Astrocyte (in vitro differentiated cells and primary cell): ENCODE data around the gene CDNF. TPM values are rescaled to one million over a fixed set of nuclear protein-coding genes. Genes with fewer than 3 reads are reported as not detected.

Experiments
- DNase-seq: peaks from one replicate; pipeline ENCODE4 v3.0.0-alpha.2; 2010; ENCODE audit warnings: low read depth
- FAIRE-seq: peaks from 2 replicates; lab custom pipeline; 2011; peaks lifted over from hg19 to GRCh38; lab: Jason Lieb, UNC
- H2AFZ ChIP-seq: 2 replicates; pipeline ENCODE4 v1.6.0; 2012; ENCODE audit warnings: low read depth, low read length, inconsistent platforms
- H3K27ac ChIP-seq: 2 replicates; pipeline ENCODE4 v1.5.1; 2011; ENCODE audit warnings: low read depth, low read length, inconsistent platforms
- H3K27me3 ChIP-seq: 2 replicates; pipeline ENCODE4 v1.6.0; 2011; ENCODE audit warnings: low read length, inconsistent platforms; ENCODE audit not compliant: insufficient read depth
- H3K36me3 ChIP-seq: 2 replicates; pipeline ENCODE4 v1.5.1; 2011; ENCODE audit warnings: low read length, inconsistent platforms; ENCODE audit not compliant: insufficient read depth
- H3K4me1 ChIP-seq: 2 replicates; pipeline ENCODE4 v1.5.1; 2011; ENCODE audit warnings: low read length, inconsistent platforms; ENCODE audit not compliant: insufficient read depth
- H3K4me2 ChIP-seq: 2 replicates; pipeline ENCODE4 v1.6.0; 2012; ENCODE audit warnings: low read length, inconsistent platforms
- H3K4me3 ChIP-seq: 2 replicates; pipeline ENCODE4 v1.5.1; 2011; ENCODE audit warnings: low read depth, mild to moderate bottlenecking, low read length, inconsistent platforms; ENCODE audit not compliant: insufficient read depth
- H3K79me2 ChIP-seq: 2 replicates; pipeline ENCODE4 v1.6.0; 2012; ENCODE audit warnings: mild to moderate bottlenecking, low read length, inconsistent platforms; ENCODE audit not compliant: insufficient read depth
- H3K9ac ChIP-seq: 2 replicates; pipeline ENCODE4 v1.6.0; 2012; ENCODE audit warnings: mild to moderate bottlenecking, low read length, inconsistent platforms
- H3K9me3 ChIP-seq: 2 replicates; pipeline ENCODE4 v1.5.1; 2012; ENCODE audit warnings: low read depth, mild to moderate bottlenecking, low read length, inconsistent platforms; ENCODE audit not compliant: insufficient read depth
- H4K20me1 ChIP-seq: 2 replicates; pipeline ENCODE4 v1.6.0; 2012; ENCODE audit warnings: low read length, inconsistent platforms; ENCODE audit not compliant: insufficient read depth
- H3K27ac Mint-ChIP-seq: one replicate; pipeline ENCODE4 v1.8.0; 2021; ENCODE audit warnings: mild to moderate bottlenecking, mixed read lengths; ENCODE audit not compliant: unreplicated experiment
- H3K27me3 Mint-ChIP-seq: one replicate; pipeline ENCODE4 v1.8.0; 2021; ENCODE audit warnings: low read depth, mixed read lengths; ENCODE audit not compliant: unreplicated experiment
- H3K36me3 Mint-ChIP-seq: one replicate; pipeline ENCODE4 v1.8.0; 2021; ENCODE audit warnings: low read depth, mixed read lengths; ENCODE audit not compliant: unreplicated experiment
- H3K4me1 Mint-ChIP-seq: one replicate; pipeline ENCODE4 v1.8.0; 2021; ENCODE audit warnings: low read depth, mixed read lengths; ENCODE audit not compliant: unreplicated experiment
- H3K4me3 Mint-ChIP-seq: one replicate; pipeline ENCODE4 v1.8.0; 2021; ENCODE audit warnings: mild to moderate bottlenecking, moderate library complexity, mixed read lengths; ENCODE audit not compliant: unreplicated experiment
- H3K9me3 Mint-ChIP-seq: one replicate; pipeline ENCODE4 v1.8.0; 2021; ENCODE audit warnings: mild to moderate bottlenecking, mixed read lengths; ENCODE audit not compliant: unreplicated experiment
- CTCF ChIP-seq: IDR thresholded peaks from 2 replicates; pipeline ENCODE4 v1.5.1; 2011; ENCODE audit warnings: low read depth, mild to moderate bottlenecking, inconsistent platforms, low read length, moderate library complexity; ENCODE audit not compliant: insufficient read depth
- EZH2 ChIP-seq: IDR thresholded peaks from 2 replicates; pipeline ENCODE4 v1.6.1; 2012; ENCODE audit warnings: mild to moderate bottlenecking, low read length, inconsistent platforms; ENCODE audit not compliant: insufficient read depth
- total RNA-seq: library from RNA; stranded (reverse); gene quantifications from 2 replicates; pipeline ENCODE4 v1.2.1, GENCODE V29; 2021

Gene CDNF
- total RNA-seq, 1 donor from 2014 or later: 1.4 TPM

DNA sequence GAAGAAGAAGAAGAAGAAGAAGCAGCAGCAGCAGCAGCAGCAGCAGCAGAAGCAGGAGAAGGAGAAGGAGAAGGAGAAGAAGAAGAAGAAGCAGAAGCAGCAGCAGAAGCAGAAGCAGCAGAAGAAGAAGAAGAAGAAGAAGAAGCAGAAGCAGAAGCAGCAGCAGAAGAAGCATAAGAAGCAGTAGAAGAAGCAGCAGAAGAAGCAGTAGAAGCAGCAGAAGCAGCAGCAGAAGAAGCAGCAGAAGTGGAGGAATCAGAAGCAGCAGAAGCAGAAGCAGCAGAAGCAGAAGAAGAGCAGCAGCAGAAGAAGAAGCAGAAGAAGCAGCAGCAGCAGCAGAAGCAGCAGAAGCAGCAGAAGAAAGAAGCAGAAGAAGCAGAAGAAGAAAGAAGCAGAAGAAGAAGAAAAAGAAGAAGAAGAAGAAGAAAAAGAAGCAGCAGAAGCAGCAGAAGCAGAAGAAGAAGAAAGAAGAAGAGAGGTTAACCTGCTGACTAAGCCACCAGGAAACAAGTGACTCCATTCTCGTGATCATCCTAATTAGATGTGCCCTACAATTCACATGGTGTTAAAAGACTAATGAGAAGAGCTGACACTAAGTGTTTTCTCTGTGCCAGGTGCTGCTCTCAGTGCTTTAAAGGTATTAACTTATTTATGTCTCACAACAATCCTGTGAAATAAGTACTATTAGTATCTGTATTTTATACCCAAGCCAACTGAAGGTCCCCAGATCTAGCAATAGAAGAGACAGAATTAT, 11.6 kb downstream of the CDNF start:
- Histone ChIP-seq H3K4me2 (no peak overlapping the region), H4K20me1 (no peaks in the 10 kb centered on the region), H3K36me3 (no peaks in the 10 kb centered on the region), H3K9me3 (no peaks in the 10 kb centered on the region), H3K9ac (no peak overlapping the region), H3K4me1 (no peaks in the 10 kb centered on the region), H3K4me3 (no peak overlapping the region), H3K27ac (no peak overlapping the region), H2AFZ (no peak overlapping the region), H3K79me2 (no peaks in the 10 kb centered on the region), H3K27me3 (no peaks in the 10 kb centered on the region)
- DNase-seq: no peak
- Mint-ChIP-seq H3K27me3 (peaks cover 11% of the 10 kb centered on the region), H3K4me1 (no peaks in the 10 kb centered on the region), H3K9me3 (no peaks in the 10 kb centered on the region), H3K36me3 (no peaks in the 10 kb centered on the region), H3K27ac (no peak overlapping the region), H3K4me3 (no peak overlapping the region)
- TF ChIP-seq CTCF: no peak
- no peak for TF ChIP-seq EZH2
- FAIRE-seq: no peak

DNA sequence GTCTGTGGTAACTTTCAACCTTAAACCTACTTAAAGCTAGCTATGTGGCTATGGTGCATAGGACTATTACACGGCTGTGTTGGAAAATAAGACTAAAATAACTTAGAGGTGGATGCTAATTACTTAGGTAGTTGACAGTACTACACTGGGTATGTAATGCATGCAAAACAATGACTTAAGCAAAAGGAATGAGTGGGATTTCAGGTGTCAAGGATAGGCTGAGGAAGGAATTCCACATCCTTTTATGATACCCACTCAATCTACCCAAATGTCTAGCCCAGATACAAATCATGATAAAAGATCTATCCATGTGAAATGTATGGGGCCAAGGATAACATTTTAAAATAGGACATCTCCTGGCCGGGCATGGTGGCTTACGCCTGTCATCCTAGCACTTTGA, 13.9 kb downstream of the CDNF start:
- no peak overlapping the region for H3K4me2 ChIP-seq
- Mint-ChIP-seq H3K4me1 (peaks cover 4% of the 10 kb centered on the region), H3K9me3 (no peaks in the 10 kb centered on the region), H3K4me3 (no peak overlapping the region), H3K27me3 (peaks cover 11% of the 10 kb centered on the region), H3K27ac (no peak overlapping the region), H3K36me3 (no peaks in the 10 kb centered on the region)
- H3K4me3 ChIP-seq: no peak overlapping the region
- H3K9me3 ChIP-seq: no peaks in the 10 kb centered on the region
- H3K4me1 ChIP-seq: peaks cover 5% of the 10 kb centered on the region
- no peaks in the 10 kb centered on the region for H3K27me3 ChIP-seq
- no peaks in the 10 kb centered on the region for H4K20me1 ChIP-seq
- TF ChIP-seq CTCF (no peak), EZH2 (no peak)
- H3K79me2 ChIP-seq: no peaks in the 10 kb centered on the region
- no peak overlapping the region for H3K27ac ChIP-seq
- H3K36me3 ChIP-seq: no peaks in the 10 kb centered on the region
- FAIRE-seq: no peak
- no peak for DNase-seq
- H2AFZ ChIP-seq: no peak overlapping the region
- H3K9ac ChIP-seq: no peak overlapping the region
